Epithelial cell of proximal tubule (primary cell): Measurements from ENCODE around the gene MPPE1. TPM values are rescaled to one million over a fixed set of nuclear protein-coding genes. Genes with fewer than 3 reads are reported as not detected.

Source experiments
- DNase-seq: peaks from one replicate; pipeline ENCODE4 v3.0.0-alpha.2; 2011; ENCODE audit warnings: low read depth
- H3K4me3 ChIP-seq: 2 replicates; pipeline ENCODE4 v1.5.1; 2011; ENCODE audit warnings: low read depth, mild to moderate bottlenecking, low read length
- CTCF ChIP-seq: conservative IDR thresholded peaks from 2 replicates; pipeline ENCODE4 v1.5.1; 2012; ENCODE audit warnings: low read depth, mild to moderate bottlenecking, low read length
- total RNA-seq: library from RNA; depleted of rRNA; stranded (reverse); fragments of >200 nt; gene quantifications from 2 replicates; pipeline ENCODE4 v1.2.3, GENCODE V29; 2015

MPPE1 gene
- total RNA-seq, 1 donor from 2014 or later: 32.5 TPM

- TF ChIP-seq CTCF: no peak
- no peak overlapping the region for H3K4me3 ChIP-seq
These were observed 27.4 kb downstream of the MPPE1 start for GRCh38 chr18:11880586-11881304.

GRCh38 chr18:11877497-11878135 lies 30.5 kb downstream of the MPPE1 start:
- no peak for TF ChIP-seq CTCF
- no peak for DNase-seq

More at GRCh38 chr18:11880586-11881304, 27.4 kb downstream of the MPPE1 start:
- no peak for DNase-seq

GRCh38 chr18:11874676-11875075 lies 33.4 kb downstream of the MPPE1 start:
- DNase-seq: no peak
- no peak overlapping the region for H3K4me3 ChIP-seq
- TF ChIP-seq CTCF: no peak

More at GRCh38 chr18:11877497-11878135, 30.5 kb downstream of the MPPE1 start:
- no peak overlapping the region for H3K4me3 ChIP-seq

- H3K4me3 ChIP-seq: no peak overlapping the region
- no peak for TF ChIP-seq CTCF
- no peak for DNase-seq
These were observed 34.3 kb downstream of the MPPE1 start for GRCh38 chr18:11873670-11874340.

GRCh38 chr18:11872479-11873136 lies 35.5 kb downstream of the MPPE1 start:
- TF ChIP-seq CTCF: peak; percentile 70
- H3K4me3 ChIP-seq: no peak overlapping the region
- DNase-seq: no peak

- H3K4me3 ChIP-seq: no peak overlapping the region
- no peak for DNase-seq
- TF ChIP-seq CTCF: no peak
These were observed 36.6 kb downstream of the MPPE1 start for GRCh38 chr18:11871501-11871900.
